Kidney tubule cell (primary cell): ENCODE results near the gene ZNF552.
"Not testable (repeated sequence)": the region's sequence is repeated elsewhere in the genome, so short reads cannot be mapped to it uniquely, and the experiment has no call there.

Experiments
- DNase-seq: peaks from one replicate; pipeline ENCODE4 v3.0.0-alpha.2; 2018; ENCODE audit warnings: low spot score

The ZNF552 gene

GRCh38 chr19:57814505-57815246, at the start of gene ZNF552:
ZNF552 (minus strand) TSS chr19:57814913; CDS start chr19:57814743, 170 bp downstream.
- peak; percentile 94 for DNase-seq

GRCh38 chr19:57862351-57862750, 47.6 kb upstream of the ZNF552 start:
- DNase-seq = not testable (repeated sequence)

- not testable (repeated sequence) for DNase-seq
Measured at GRCh38 chr19:57854117-57854516, 39.4 kb upstream of the ZNF552 start.

DNA sequence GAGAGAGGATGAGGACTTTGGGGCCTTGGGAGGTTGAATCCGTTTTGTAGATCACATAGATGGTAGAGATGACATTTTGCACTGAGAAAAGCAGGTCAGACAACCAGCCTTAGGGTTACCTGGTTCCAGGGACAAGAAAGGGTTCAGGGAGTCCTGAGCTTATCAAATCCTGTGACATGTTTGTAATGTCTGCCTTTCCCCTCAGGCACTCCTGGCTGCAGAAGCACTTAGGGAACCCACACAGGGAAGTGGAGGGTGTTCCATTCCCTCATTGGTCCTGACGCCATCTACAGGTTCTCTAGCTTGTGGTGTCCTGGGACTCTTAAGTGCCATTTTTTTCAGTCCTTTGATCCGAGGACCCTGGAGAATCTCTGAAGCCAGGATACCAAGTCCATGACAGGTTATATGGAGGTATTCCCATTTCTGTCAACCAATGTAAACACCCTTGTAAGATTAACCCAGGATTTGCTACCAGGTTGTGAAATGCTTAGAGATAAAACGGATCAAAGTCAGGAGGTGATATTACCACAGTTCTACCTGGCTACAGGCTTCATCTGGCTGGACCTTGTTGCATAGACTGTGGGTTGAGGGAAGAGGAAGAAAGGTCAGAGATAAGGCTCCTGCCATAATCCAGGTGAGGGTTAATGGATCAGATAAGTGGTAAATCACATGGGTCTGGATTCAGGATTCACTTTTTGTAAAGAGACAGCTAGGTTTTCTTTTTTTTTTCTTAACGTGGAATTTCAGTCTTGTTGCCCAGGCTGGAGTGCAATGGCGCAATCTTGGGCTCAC, 37.3 kb upstream of the ZNF552 start:
- DNase-seq = not testable (repeated sequence)

DNA sequence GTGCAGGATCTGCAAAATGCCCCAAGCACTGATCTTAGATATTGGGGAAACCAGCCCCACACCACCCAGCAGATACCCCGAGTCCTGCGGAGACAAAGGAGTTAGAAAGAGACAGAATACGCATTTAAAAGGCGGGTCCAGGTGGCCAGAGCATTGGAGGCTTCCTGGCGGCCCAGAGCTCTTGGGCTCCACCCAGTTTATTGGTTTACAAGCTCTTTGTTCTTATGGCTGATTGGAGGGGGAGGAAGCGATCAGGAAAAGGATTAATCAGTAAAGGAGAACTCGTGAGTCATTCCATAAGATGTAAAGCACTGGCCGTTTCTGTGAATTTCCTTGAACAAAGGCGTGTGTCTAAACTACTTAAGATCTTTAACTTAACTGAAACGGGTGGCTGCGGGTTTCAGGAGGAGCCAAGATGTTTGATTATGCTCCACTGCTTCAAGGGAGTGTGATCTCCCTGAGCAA, 35.9 kb upstream of the ZNF552 start:
- DNase-seq = peak; percentile 95

- DNase-seq = peak; percentile 90
Measured at GRCh38 chr19:57849666-57850473, 35.2 kb upstream of the ZNF552 start, which contains the start of gene ZNF587. ZNF587 (plus strand) TSS chr19:57849859; CDS start chr19:57850039, 180 bp downstream.

DNA sequence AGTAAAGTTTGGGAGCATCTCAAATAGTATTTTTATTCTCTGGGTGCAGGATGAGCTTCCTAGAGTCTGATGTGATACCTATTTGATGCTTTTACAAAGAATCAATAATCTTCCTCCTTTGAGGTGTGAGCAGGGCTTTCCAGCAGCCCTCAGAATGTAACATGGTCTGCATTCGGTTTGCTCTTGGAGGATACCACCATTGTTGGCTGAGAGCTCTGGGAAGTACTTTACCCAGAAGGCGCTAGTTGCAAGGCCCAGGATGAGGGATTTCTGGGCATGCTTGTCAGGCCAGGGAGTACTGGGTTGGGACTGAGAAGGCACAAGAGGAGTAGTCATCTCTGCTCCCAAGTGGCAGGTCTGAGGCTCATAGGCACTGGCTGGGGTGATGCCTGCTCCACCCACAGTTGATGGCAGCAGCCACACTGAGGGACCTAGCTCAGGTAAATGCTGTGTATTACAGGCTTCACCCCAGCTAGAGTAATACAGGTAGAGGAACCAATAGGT, 34.5 kb upstream of the ZNF552 start:
- not testable (repeated sequence) for DNase-seq

DNA sequence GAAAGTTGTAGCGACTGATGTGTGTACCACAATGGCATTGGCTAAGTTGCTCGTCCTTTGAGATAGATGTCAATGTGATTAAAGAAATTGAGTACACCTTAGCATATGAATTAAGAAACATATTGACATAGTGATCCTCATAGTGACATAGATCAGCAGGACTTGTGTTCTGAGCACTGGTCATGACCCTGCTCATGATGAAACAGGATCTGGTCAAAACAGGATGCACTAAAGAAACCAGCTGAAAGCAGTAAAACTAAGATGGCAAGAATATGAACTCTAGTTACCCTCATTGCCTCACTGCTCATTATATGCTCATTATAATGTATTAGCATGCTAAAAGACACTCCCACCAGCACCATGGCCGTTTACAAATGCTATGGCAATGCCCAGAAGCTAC, 32.5 kb upstream of the ZNF552 start:
- not testable (repeated sequence) for DNase-seq

DNA sequence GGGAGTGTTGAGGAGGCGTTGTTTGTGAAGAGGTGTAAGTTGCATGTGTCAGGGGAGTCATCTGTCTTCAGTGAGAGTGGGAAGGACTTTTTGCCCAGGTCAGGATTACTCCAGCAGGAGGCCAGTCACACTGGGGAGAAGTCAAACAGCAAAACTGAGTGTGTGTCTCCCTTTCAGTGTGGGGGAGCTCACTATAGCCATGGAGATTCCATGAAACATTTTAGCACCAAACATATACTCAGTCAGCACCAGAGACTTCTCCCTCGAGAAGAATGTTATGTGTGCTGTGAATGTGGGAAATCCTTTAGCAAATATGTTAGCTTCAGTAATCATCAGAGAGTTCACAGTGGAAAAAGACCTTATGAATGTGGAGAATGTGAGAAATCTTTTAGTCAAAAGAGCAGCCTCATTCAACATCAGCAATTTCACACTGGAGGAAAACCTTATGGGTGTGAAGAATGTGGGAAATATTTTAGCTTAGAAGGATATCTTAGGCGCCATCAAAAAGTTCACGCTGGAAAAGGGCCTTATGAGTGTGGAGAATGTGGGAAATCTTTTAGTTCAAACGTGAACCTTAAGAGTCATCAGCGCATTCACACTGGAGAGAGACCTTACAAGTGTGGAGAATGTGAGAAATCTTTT, 26.5 kb upstream of the ZNF552 start:
- DNase-seq = no peak

GRCh38 chr19:57838622-57839191, 24.0 kb upstream of the ZNF552 start:
- not testable (repeated sequence) for DNase-seq

GRCh38 chr19:57836991-57837390, 22.3 kb upstream of the ZNF552 start:
- DNase-seq = not testable (repeated sequence)

DNA sequence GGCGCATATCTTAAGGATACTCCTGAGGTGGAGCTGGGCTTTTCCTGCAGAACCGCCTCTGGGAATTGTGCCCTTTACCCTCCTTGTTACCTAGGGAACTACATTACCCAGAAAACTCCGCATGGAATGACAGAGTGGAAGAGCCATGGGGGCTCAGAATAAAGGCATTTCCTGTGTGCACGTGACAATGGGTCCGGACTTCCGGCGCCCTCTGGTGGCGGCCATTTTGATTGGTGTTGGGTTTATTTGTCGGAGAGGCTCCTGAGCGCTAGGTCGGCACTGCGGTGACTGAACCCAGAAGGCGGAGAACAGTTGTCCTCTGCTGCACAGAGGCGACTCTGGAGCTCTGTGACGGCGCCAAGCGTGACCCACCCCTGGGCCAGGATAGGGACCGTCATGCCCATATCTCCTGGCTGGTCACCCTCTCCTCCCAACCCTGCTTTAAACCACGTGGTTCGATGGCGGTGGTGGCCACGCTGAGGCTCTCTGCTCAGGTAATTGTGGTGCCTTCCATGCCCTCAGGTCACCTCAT, 15.4 kb upstream of the ZNF552 start, which contains the start of gene ZNF587B:
Gene ZNF587B (plus strand): TSS at position 229 of the 532 bp plus-strand sequence. CDS start 230 bp downstream, at position 459.
- DNase-seq = peak; percentile 85

DNA sequence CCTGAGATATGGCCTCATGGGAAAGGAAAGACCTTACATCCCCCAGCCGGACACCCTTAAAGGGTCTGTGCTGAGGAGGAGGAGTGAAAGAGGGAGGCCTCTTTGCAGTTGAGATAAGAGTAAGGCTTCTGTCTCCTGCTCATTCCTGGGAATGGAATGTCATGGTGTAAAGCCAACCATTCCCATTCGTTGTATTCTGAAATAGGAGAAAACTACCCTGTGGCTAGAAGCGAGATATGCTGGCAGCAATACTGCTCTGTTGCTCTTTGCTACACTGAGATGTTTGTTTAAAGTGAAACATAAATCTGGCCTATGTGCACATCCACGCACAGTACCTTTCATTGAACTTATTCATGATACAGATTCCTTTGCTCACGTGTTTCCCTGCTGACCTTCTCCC, 14.6 kb upstream of the ZNF552 start:
- DNase-seq = no peak

DNA sequence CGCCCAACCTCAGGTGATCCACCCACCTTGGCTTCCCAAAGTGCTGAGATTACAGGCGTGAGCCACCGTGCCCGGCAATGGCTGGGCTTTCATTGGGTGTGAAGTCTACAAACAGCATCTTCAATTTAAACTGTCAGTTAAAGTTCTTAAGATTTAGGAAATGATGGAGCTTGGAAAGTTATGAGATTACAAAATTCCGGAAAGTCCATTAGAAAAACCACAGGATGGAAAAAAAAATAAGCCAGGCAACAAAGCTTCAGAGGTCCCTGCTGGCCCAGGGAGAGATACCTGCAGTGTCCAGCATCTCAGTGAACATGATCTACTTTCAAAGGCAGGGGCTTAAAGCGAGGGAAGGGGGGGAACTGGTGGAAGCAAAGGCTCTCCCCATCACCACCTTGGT, 10.8 kb upstream of the ZNF552 start:
- DNase-seq = no peak

GRCh38 chr19:57823608-57824007, 8.9 kb upstream of the ZNF552 start:
- DNase-seq = not testable (repeated sequence)

DNA sequence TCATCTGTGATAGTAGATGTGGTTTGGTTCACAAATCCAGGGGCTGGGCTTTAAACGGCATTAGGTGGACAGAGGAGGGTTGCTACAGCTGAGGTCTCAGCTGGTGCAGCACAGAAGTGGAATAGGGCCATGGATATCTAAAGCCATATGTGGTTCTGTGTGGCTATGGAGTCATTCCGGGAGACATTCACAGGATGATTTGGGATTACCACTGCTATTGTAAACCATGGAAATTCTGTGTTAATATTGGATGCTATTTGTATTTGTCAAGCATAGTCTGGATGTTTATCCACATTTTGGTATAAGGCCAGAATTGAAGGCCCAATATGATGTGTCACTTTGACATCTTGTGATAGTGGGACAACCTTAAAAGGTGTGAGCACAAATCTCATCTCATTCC, 8.4 kb upstream of the ZNF552 start:
- not testable (repeated sequence) for DNase-seq

- not testable (repeated sequence) for DNase-seq
Measured at GRCh38 chr19:57821501-57821900, 6.8 kb upstream of the ZNF552 start.

DNA sequence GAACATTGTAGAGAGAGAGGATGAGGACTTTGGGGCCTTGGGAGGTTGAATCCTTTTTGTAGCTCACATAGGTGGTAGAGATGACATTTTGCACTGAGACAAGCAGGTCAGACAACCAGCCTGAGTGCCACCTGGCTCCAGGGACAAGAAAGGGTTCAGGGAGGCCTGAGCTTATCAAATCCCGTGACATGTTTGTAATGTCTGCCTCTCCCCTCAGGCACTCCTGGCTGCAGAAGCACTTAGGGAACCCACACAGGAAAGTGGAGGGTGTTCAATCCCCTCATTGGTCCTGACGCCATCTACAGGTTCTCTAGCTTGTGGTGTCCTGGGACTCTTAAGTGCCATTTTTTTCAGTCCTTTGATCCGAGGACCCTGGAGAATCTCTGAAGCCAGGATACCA, 6.4 kb upstream of the ZNF552 start:
- DNase-seq = not testable (repeated sequence)

- DNase-seq = no peak
Measured at GRCh38 chr19:57820599-57820998, 5.9 kb upstream of the ZNF552 start.

GRCh38 chr19:57819475-57820148, 4.9 kb upstream of the ZNF552 start:
- DNase-seq = peak; percentile 97
